Stimulated activated CD4-positive, alpha-beta T cell treated with anti-CD3 and anti-CD28 coated beads, Interleukin-1b, Interleukin-23, amount 100 ng/mL, for 1 hour (primary cell): ENCODE results near the gene CALY.
"Not testable (repeated sequence)": the region's sequence is repeated elsewhere in the genome, so short reads cannot be mapped to it uniquely, and the experiment has no call there.

ENCODE experiments used
- DNase-seq, 2 donors: peaks; one replicate each; pipeline ENCODE4 v3.0.0-alpha.2; 2020; ENCODE audit warnings: low read depth in 2 of 2

Gene CALY

GRCh38 chr10:133329491-133330202 lies 7.0 kb downstream of the CALY start:
- peak; percentile 67 to 87 for DNase-seq

GRCh38 chr10:133328358-133329343 lies 8.0 kb downstream of the CALY start:
- DNase-seq = no peak

DNA sequence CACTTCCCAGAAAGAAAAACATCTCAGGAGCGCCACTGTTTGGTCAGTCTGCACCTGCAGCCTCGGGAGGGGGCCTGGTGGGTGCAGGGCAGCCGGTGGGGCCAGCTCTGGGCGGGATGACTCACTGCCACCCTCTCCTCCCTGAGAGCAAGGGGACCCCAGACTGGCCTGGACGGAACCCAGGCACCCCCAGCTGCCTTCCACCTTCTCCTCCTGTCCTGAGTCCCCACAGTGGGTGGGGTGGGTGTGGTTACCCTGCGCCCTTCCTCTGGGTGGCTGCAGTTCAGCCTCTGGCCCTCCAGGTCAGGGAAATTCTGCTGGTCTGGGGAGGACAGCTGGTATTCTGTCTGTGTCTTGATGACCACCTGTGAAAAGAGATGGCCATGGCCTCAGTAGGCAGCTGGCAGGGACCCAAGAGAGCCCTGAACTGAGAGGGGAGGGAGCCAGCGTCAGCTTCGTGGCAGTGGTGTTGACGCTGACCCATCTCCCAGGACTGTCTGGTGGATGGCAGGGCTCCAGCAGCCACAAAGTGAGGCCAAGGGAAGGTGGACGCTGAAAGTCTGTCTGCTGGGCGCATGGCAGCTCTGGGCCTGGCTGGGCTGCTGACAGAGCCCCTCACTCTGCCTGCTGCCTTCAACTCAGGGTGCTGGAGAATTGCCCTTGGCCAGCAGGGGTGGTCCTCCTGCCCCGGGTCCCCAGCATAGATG lies 8.9 kb downstream of the CALY start:
- no peak for DNase-seq

DNA sequence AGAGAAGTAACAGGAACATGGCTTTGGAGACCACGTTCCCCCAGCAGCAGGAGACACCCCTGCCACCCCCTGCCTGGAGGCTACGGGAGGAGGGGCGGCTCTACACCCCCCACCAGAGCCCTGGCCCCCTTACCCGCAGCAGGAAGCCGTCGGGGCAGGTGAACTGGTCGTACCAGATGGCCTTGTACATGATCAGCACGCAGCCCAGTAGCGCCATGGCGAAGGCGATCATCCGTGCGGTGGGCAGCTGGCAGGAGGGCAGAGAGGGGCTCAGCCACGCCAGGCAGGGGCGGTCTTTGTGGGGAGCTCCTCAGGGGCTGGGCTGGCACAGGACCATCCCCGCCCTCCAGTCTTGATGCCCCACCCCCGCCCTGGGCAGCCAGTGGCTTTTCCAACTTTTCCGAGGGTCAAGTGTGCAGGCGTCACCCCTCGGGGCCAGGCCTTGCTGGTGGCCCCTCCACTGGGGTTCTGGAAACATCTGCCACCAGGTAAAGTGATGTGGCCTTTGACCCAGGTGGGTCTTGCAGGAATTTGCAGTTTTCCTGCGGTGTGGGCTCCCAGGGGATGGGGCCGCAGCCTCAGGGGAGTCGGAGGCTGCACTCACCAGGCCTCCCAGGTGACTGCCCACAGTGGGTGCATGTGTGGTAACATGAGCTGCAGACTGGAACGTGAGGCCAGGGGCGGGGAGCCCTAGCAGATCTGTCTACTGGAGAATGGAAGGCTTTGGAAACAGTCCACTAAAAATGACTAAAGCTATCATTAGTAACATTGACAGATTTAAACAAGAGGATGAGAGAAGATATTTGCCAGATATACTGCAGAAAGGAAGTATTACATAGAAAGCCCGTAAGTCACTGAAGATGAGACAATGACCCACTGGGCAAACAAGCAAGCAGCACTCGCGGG lies 9.7 kb downstream of the CALY start:
- no peak for DNase-seq

DNA sequence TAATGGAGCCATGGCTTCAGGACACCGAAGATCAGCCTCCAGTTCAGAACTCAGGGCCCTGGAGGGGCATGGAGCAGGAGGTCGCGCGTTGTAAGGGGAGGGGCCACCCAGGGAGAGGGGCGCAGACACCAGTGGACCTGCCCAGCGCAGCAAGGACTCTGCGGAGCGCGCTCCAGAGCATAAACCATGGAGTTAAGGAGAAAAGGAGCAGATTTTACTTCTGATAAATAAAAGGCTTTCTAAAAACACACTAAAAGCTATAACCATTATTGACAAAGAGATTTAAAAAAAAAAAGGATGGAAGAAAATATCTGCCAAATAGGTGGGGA lies 10.5 kb downstream of the CALY start:
- DNase-seq = no peak

- no peak for DNase-seq
Observed at GRCh38 chr10:133325440-133326222, 11.1 kb downstream of the CALY start.

DNA sequence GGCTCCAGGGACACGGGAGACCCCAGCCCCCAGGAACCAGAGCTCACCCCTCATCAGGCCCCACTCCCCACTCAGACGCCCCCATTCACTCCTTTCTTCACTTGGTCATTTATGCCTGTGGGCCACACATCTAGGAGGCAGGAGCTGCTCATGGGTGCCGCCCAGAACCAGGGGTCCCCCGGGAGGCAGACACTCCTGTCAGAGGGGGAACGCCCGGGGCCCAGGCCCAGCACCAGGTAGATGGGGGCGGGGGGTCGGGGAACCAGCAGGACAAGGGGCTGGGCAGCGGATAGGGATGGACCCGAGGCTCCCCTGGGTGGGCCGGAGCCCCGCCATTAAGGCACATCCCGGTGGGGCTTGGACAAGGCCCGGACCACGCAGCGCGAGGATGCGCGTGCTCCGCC lies 11.8 kb downstream of the CALY start:
- DNase-seq = no peak

GRCh38 chr10:133324198-133324792 lies 12.4 kb downstream of the CALY start:
- DNase-seq = peak in 1 of 2 donors; percentile 18

GRCh38 chr10:133322064-133322709 lies 14.5 kb downstream of the CALY start:
- not testable (repeated sequence) for DNase-seq

DNA sequence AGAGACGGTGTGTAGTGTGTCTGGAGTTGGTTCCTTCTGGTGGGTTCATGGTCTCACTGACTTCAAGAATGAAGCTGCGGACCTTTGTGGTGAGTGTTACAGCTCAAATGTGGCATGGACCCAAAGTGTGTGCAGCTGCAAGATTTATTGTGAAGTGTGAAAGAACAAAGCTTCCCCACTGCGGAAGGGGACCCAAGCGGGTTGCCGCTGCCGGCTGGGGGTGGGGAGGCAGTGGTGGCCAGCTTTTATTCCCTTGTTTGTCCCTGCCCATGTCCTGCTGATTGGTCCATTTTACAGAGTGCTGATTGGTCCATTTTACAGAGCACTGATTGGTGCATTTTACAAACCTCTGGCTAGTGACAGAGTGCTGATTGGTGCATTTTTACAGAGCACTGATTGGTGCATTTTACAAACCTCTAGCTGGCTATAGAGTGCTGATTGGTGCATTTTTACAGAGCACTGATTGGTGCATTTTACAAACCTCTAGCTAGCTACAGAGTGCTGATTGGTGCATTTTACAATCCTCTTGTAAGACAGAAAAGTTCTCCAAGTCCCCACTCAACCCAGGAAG lies 15.8 kb downstream of the CALY start:
- not testable (repeated sequence) for DNase-seq

GRCh38 chr10:133318494-133319127 lies 18.1 kb downstream of the CALY start:
- DNase-seq = peak in 1 of 2 donors; percentile 36

DNA sequence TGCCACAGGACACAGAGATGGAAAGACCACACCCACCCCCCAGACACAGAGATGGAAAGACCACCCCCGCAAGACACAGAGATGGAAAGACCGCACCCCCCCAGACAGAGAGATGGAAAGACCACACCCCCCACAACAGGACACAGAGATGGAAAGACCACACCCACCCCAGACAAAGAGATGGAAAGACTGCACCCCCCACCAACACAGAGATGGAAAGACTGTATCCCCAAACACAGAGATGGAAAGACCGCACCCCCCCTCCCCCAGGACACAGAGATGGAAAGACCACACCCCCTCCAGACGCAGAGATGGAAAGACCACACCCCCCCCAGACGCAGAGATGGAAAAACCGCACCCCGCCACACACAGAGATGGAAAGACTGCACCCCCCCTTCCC lies 20.0 kb downstream of the CALY start:
- DNase-seq = no peak

DNA sequence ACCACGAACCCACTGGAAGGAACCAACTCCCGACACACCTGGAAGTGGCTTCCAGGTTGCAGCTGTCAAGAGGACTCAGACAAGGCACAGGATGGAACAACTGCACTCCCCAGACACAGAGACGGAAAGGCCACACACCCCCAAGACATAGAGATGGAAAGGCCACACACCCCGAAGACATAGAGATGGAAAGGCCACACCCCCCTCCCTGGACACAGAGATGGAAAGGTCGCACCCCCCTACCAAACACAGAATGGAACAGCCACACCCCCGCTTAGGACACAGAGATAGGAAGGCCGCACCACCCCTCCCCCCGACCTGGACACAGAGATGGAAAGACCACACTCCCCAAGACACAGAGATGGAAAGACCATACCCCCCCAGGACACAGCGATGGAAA lies 20.4 kb downstream of the CALY start:
- DNase-seq = no peak

- no peak for DNase-seq
Observed at GRCh38 chr10:133315847-133316246, 20.8 kb downstream of the CALY start.

- DNase-seq = no peak
Observed at GRCh38 chr10:133314911-133315310, 21.8 kb downstream of the CALY start.

- DNase-seq = no peak
Observed at GRCh38 chr10:133313192-133313591, 23.5 kb downstream of the CALY start.

GRCh38 chr10:133312769-133313145 lies 23.9 kb downstream of the CALY start:
- DNase-seq = no peak

- no peak for DNase-seq
Observed at GRCh38 chr10:133312016-133312768, 24.5 kb downstream of the CALY start.
